Left ventricle myocardium superior (tissue), 1 donor: ENCODE data around the gene NRG3. TPM values are rescaled to one million over a fixed set of nuclear protein-coding genes. Genes with fewer than 3 reads are reported as not detected.

Experiments
- ATAC-seq: fragments of 200-7000 bp; cut with Tn5 transposase; one replicate; pipeline ENCODE4 v1.9.1; 2020; ENCODE audit warnings: mild to moderate bottlenecking, moderate library complexity
- DNase-seq: peaks from one replicate; pipeline ENCODE4 v3.0.0-alpha.2; 2020
- intact Hi-C: fragments of 100-400 bp; cut with micrococcal nuclease; formaldehyde crosslinking; loops from one replicate; pipeline ENCODE4 v1.11.0; 2022
- total RNA-seq: library from RNA; stranded (reverse); fragmentation: NEBNext Ultra II Directional; extraction: Animal tissue kit (Norgen Biotek cat#: 25700); gene quantifications from one replicate; pipeline ENCODE4 v1.2.1, GENCODE V29; 2021
- donor health status: DM: no; HTN: yes; CAD: no; lungs with severe emphysema.

Gene NRG3
- total RNA-seq, 1 donor from 2014 or later = 0.15 TPM

- DNase-seq (no peak), ATAC-seq (no peak)
- intact Hi-C loops = no loop called here
These were observed 522.9 kb downstream of the NRG3 start for GRCh38 chr10:82397854-82398253.

GRCh38 chr10:82399850-82400249 is 524.9 kb downstream of the NRG3 start:
- intact Hi-C loops = no loop called here
- DNase-seq (no peak), ATAC-seq (no peak)

GRCh38 chr10:82400841-82401240 is 525.8 kb downstream of the NRG3 start:
- intact Hi-C loops = no loop called here
- DNase-seq (no peak), ATAC-seq (no peak)

GRCh38 chr10:82402906-82403401 is 528.0 kb downstream of the NRG3 start:
- DNase-seq = no peak

GRCh38 chr10:82409671-82410070 is 534.7 kb downstream of the NRG3 start:
- intact Hi-C loops = no loop called here
- ATAC-seq (no peak), DNase-seq (no peak)

More at GRCh38 chr10:82402906-82403401, 528.0 kb downstream of the NRG3 start:
- intact Hi-C loops = no loop called here
- no peak for ATAC-seq

GRCh38 chr10:82411416-82411815 is 536.4 kb downstream of the NRG3 start:
- intact Hi-C loops = no loop called here

GRCh38 chr10:82420001-82420400 is 545.0 kb downstream of the NRG3 start:
- intact Hi-C loops = no loop called here
- no peak for DNase-seq
- no peak for ATAC-seq

More at GRCh38 chr10:82411416-82411815, 536.4 kb downstream of the NRG3 start:
- ATAC-seq (no peak), DNase-seq (no peak)

GRCh38 chr10:82429302-82429701 is 554.3 kb downstream of the NRG3 start:
- intact Hi-C loops = no loop called here
- no peak for ATAC-seq
- no peak for DNase-seq

GRCh38 chr10:82438277-82438676 is 563.3 kb downstream of the NRG3 start:
- intact Hi-C loops = no loop called here
- ATAC-seq (no peak), DNase-seq (no peak)

GRCh38 chr10:82440775-82441174 is 565.8 kb downstream of the NRG3 start:
- ATAC-seq (no peak), DNase-seq (no peak)
- intact Hi-C loops = no loop called here

- intact Hi-C loops = no loop called here
- ATAC-seq (no peak), DNase-seq (no peak)
These were observed 577.1 kb downstream of the NRG3 start for GRCh38 chr10:82452046-82452445.

- intact Hi-C loops = no loop called here
- DNase-seq (no peak), ATAC-seq (no peak)
These were observed 577.7 kb downstream of the NRG3 start for GRCh38 chr10:82452676-82453075.

- intact Hi-C loops = no loop called here
- DNase-seq (no peak), ATAC-seq (no peak)
These were observed 578.8 kb downstream of the NRG3 start for GRCh38 chr10:82453678-82454293.

- DNase-seq (no peak), ATAC-seq (no peak)
- intact Hi-C loops = no loop called here
These were observed 588.0 kb downstream of the NRG3 start for GRCh38 chr10:82462910-82463551.

GRCh38 chr10:82463614-82464013 is 588.6 kb downstream of the NRG3 start:
- no peak for ATAC-seq
- intact Hi-C loops = no loop called here
- DNase-seq = no peak

- no peak for DNase-seq
- no peak for ATAC-seq
- intact Hi-C loops = no loop called here
These were observed 589.3 kb downstream of the NRG3 start for GRCh38 chr10:82464191-82464818.

- intact Hi-C loops = no loop called here
- ATAC-seq (no peak), DNase-seq (no peak)
These were observed 590.0 kb downstream of the NRG3 start for GRCh38 chr10:82464966-82465365.

GRCh38 chr10:82468453-82468852 is 593.5 kb downstream of the NRG3 start:
- no peak for ATAC-seq
- DNase-seq = no peak
- intact Hi-C loops = no loop called here

GRCh38 chr10:82472406-82473335 is 597.7 kb downstream of the NRG3 start:
- ATAC-seq (no peak), DNase-seq (no peak)
- intact Hi-C loops = no loop called here

- ATAC-seq = no peak
- intact Hi-C loops = no loop called here
- no peak for DNase-seq
These were observed 602.8 kb downstream of the NRG3 start for GRCh38 chr10:82477776-82478175.
